ENCODE results near the gene C9.
A peak's percentile ranks its signal among the peaks of the same experiment; 100 is the strongest.

C9 gene

GRCh38 chr5:39364367-39364766, at the start of gene C9:
Gene C9, minus strand, starts transcription at chr5:39364495. Its CDS starts 31 bp downstream, at chr5:39364464.
- H3K4me1 Mint-ChIP-seq = no peaks in the 10 kb centered on the region
- no peaks in the 10 kb centered on the region for H3K27me3 Mint-ChIP-seq (ENCODE audit: low read depth)
- H3K4me3 Mint-ChIP-seq = no peak within 1 kb of the TSS
- no peak within 1 kb of the TSS for H3K27ac Mint-ChIP-seq
- H3K9me3 Mint-ChIP-seq = no peaks in the 10 kb centered on the region
- H3K36me3 Mint-ChIP-seq (ENCODE audit: low read depth) = no peaks in the 10 kb centered on the region
- no peak for TF ChIP-seq CTCF (IDR thresholded peaks at IDR 0.05; ENCODE audit: unreplicated experiment in 3 of 3)

DNA sequence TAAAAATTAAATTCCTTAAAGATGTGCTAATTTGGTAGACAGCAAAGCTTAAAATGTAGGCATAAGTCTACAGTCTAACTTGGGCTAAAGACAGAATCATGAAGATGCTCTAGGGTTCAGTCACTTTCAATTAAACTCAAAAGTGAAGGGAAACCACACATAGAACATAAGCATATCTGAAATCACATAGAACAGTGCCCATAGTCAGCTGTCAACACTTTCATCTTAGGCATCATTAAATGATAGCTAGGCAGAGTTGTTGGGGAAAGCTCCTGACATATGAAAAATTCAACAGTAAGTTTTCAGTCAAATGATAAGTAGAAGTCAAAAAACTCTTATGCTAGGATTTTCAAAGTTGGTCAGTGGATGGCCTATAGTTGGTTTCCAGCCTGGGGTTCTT, 49.5 kb upstream of the C9 start:
- H3K27ac Mint-ChIP-seq = no peak overlapping the region
- peaks cover 4% of the 10 kb centered on the region for H3K27me3 Mint-ChIP-seq (ENCODE audit: low read depth)

DNA sequence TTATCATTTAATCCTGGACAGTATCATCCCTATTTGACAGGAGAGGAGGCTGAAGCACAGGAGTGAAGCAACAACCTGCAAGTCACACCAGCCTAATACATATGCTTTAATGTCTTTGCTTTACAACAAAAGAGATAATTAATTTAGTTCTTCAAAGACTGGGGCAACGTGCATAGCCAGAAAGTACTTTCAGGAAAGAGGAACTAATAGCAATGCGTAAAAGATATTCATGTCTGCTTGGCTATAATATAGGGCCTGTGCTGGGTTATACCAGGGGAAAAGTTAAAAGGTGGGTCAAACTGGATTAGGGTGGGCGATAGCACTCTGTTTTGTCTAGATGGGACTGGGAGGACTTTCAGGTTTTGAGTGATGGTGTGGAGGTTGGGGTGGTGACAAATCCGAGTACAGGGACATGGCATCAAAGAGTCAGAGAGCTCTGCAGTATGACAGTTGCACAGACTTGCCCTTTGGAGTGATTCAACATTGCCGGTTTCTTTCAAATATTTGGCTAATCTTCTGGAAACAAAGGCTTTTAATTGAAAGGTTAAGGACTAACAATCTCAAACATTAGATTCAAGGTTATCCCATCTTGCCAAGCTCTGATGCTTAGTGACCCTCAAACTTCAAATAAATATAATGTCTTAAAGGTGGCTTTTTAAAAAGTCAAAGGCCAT, 48.6 kb upstream of the C9 start:
- Mint-ChIP-seq H3K27me3 (ENCODE audit: low read depth) (peaks cover 4% of the 10 kb centered on the region), H3K4me1 (peaks cover 26% of the 10 kb centered on the region), H3K27ac (peak overlapping the region in 1 of 3 experiments; percentile 11), H3K36me3 (ENCODE audit: low read depth) (peaks cover 10% of the 10 kb centered on the region), H3K4me3 (no peak overlapping the region), H3K9me3 (no peaks in the 10 kb centered on the region)
- no peak for TF ChIP-seq CTCF (IDR thresholded peaks at IDR 0.05; ENCODE audit: unreplicated experiment in 3 of 3)

More for the DNA sequence above, 49.5 kb upstream of the C9 start:
- Mint-ChIP-seq H3K9me3 (no peaks in the 10 kb centered on the region), H3K4me3 (no peak overlapping the region), H3K36me3 (ENCODE audit: low read depth) (peaks cover 10% of the 10 kb centered on the region), H3K4me1 (peaks cover 21% of the 10 kb centered on the region)
- TF ChIP-seq CTCF (IDR thresholded peaks at IDR 0.05; ENCODE audit: unreplicated experiment in 3 of 3) = no peak

DNA sequence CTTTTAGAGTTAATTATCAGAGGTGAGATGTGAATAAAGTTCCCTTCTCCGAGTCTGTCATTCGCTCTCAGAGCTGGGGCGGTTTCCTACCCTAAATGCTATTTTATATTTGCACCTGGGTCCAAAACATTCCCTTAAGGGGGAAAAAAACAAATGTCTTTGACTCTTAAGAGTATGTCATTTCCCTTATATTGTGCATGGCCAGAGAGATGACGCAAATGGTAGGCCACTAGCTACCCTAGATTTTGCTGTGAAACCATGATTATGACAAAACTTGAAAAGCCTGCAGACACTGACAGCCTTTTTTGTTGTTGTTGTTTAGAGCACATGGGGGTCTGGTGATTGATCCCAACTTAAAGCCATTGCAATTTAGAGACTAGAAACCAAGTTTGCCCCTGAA, 47.7 kb upstream of the C9 start:
- peaks cover 5% of the 10 kb centered on the region for H3K36me3 Mint-ChIP-seq (ENCODE audit: low read depth)
- peaks cover 30% of the 10 kb centered on the region for H3K4me1 Mint-ChIP-seq
- peaks cover 4% of the 10 kb centered on the region for H3K27me3 Mint-ChIP-seq (ENCODE audit: low read depth)
- no peak for TF ChIP-seq CTCF (IDR thresholded peaks at IDR 0.05; ENCODE audit: unreplicated experiment in 3 of 3)
- no peaks in the 10 kb centered on the region for H3K9me3 Mint-ChIP-seq
- H3K4me3 Mint-ChIP-seq = no peak overlapping the region
- H3K27ac Mint-ChIP-seq = no peak overlapping the region

- Mint-ChIP-seq H3K9me3 (no peaks in the 10 kb centered on the region), H3K4me3 (no peak overlapping the region), H3K27ac (peak overlapping the region in 1 of 3 experiments; percentile 20), H3K27me3 (ENCODE audit: low read depth) (peaks cover 4% of the 10 kb centered on the region), H3K36me3 (ENCODE audit: low read depth) (peaks cover 3% of the 10 kb centered on the region), H3K4me1 (peaks cover 30% of the 10 kb centered on the region)
- no peak for TF ChIP-seq CTCF (IDR thresholded peaks at IDR 0.05; ENCODE audit: unreplicated experiment in 3 of 3)
These were observed 46.8 kb upstream of the C9 start for GRCh38 chr5:39411061-39411460.

DNA sequence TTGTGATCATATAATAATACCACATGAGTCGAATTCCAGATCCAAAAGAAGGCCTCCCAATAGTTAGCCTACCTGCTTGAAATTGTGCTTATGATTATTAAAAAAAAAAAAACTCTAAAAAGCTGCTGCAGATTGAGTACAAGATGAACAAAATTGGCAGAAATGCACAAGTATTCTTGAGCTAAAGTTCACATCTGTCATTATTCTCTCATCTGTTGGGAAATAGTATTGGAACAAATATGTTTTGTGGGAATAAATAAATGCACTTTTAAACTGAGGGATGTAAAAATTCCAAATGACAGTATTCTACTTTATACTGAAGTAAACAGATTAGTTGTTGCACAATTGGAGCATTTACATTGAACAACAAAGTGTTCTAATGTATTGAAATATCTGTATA, 44.7 kb upstream of the C9 start:
- H3K4me1 Mint-ChIP-seq = peaks cover 30% of the 10 kb centered on the region
- H3K9me3 Mint-ChIP-seq = no peaks in the 10 kb centered on the region
- H3K36me3 Mint-ChIP-seq (ENCODE audit: low read depth) = no peaks in the 10 kb centered on the region
- TF ChIP-seq CTCF (IDR thresholded peaks at IDR 0.05; ENCODE audit: unreplicated experiment in 3 of 3) = no peak
- H3K27me3 Mint-ChIP-seq (ENCODE audit: low read depth) = peaks cover 4% of the 10 kb centered on the region
- no peak overlapping the region for H3K27ac Mint-ChIP-seq
- H3K4me3 Mint-ChIP-seq = no peak overlapping the region
